Endothelial cell of umbilical vein (primary cell): Measurements from ENCODE around the gene DEPDC4. TPM values are rescaled to one million over a fixed set of nuclear protein-coding genes. Genes with fewer than 3 reads are reported as not detected.

Experiments used
- BruUV-seq: library from RNA; stranded (reverse); fragments of 400-500 nt; replicated peaks from 2 replicates; lab custom pipeline; 2021; lab: Mats Ljungman, UMichigan
- CTCF ChIA-PET: fragments of 300-600, 350-600 bp; sonication (Branson Sonifier 250); formaldehyde crosslinking; loops from one replicate; lab custom pipeline; 2021; ENCODE audit warnings: antibody characterized with exemption, inconsistent platforms; lab: Charles Lee
- POLR2A ChIA-PET: fragments of 300-600, 350-600 bp; sonication (Branson Sonifier 250); formaldehyde crosslinking; loops from one replicate; lab custom pipeline; 2021; ENCODE audit warnings: antibody characterized with exemption, inconsistent platforms; lab: Charles Lee
- DNase-seq: peaks from one replicate; pipeline ENCODE4 v3.0.0-alpha.2; 2011; ENCODE audit warnings: low read depth, low spot score
- FAIRE-seq: peaks from 2 replicates; lab custom pipeline; 2011; peaks lifted over from hg19 to GRCh38; lab: Jason Lieb, UNC
- H2AFZ ChIP-seq: 2 replicates; pipeline ENCODE4 v1.6.0; 2012; ENCODE audit warnings: low read depth, low read length, control low read depth, inconsistent platforms
- H3K27ac ChIP-seq: 2 replicates; pipeline ENCODE4 v1.5.1; 2011; ENCODE audit warnings: low read depth, mild to moderate bottlenecking, control low read depth, low read length, moderate library complexity; ENCODE audit not compliant: insufficient read depth
- H3K27me3 ChIP-seq, 2 experiments: 2 replicates each; pipeline versions ENCODE4 v1.6.0 to v1.6.1; 2011; ENCODE audit warnings: low read length in 2 of 2, mixed read lengths in 1 of 2; ENCODE audit not compliant: control insufficient read depth in 2 of 2, insufficient read depth in 2 of 2
- H3K36me3 ChIP-seq, 2 experiments: 2 replicates in 1 of 2; 3 replicates in 1 of 2; pipeline ENCODE4 v1.5.1; 2011; ENCODE audit warnings: low read length in 2 of 2, mild to moderate bottlenecking in 1 of 2, moderate library complexity in 1 of 2; ENCODE audit not compliant: control insufficient read depth in 2 of 2, insufficient read depth in 2 of 2; ENCODE audit errors: extremely low read depth in 1 of 2
- H3K4me1 ChIP-seq: 3 replicates; pipeline ENCODE4 v1.5.1; 2011; ENCODE audit warnings: mild to moderate bottlenecking, low read length; ENCODE audit not compliant: control insufficient read depth, insufficient read depth; ENCODE audit errors: extremely low read depth
- H3K4me2 ChIP-seq: 2 replicates; pipeline ENCODE4 v1.6.1; 2011; ENCODE audit warnings: low read length, control low read depth, mixed read lengths; ENCODE audit not compliant: insufficient read depth
- H3K4me3 ChIP-seq, 3 experiments: fragments of 200-600 bp in 1 of 3; sonication (generic), shearing (Covaris generic) in 1 of 3; replicated peaks in 1 of 3; 2 replicates each; pipeline ENCODE4 v1.5.1; 2011 to 2016; ENCODE audit warnings: control low read depth in 3 of 3, low read length in 3 of 3, mild to moderate bottlenecking in 2 of 3, inconsistent platforms in 1 of 3, low read depth in 1 of 3, moderate library complexity in 1 of 3; ENCODE audit not compliant: insufficient read depth in 1 of 3
- H3K79me2 ChIP-seq: 2 replicates; pipeline ENCODE4 v1.6.0; 2012; ENCODE audit warnings: low read length, inconsistent platforms; ENCODE audit not compliant: control insufficient read depth, insufficient read depth
- H3K9ac ChIP-seq: replicated peaks from 2 replicates; pipeline ENCODE3; 2011; ENCODE audit warnings: low read length, control low read depth; ENCODE audit not compliant: insufficient read depth; ENCODE audit errors: extremely low read depth
- H3K9me1 ChIP-seq: replicated peaks from 3 replicates; pipeline ENCODE4 v1.6.0; 2011; ENCODE audit warnings: mild to moderate bottlenecking, low read length; ENCODE audit not compliant: control insufficient read depth, insufficient read depth; ENCODE audit errors: extremely low read depth
- H3K9me3 ChIP-seq: replicated peaks from 2 replicates; pipeline ENCODE4 v1.5.1; 2012; ENCODE audit warnings: low read length, inconsistent platforms; ENCODE audit not compliant: control insufficient read depth, insufficient read depth
- H4K20me1 ChIP-seq: replicated peaks from 2 replicates; pipeline ENCODE3; 2011; ENCODE audit warnings: mild to moderate bottlenecking, low read length; ENCODE audit not compliant: control insufficient read depth, insufficient read depth; ENCODE audit errors: extremely low read depth
- CTCF ChIP-seq, 2 donors: IDR thresholded peaks; 1 replicate in 1 of 2; 2 replicates in 1 of 2; pipeline ENCODE4 v1.5.1; 2011; ENCODE audit warnings: low read length in 2 of 2, mild to moderate bottlenecking in 2 of 2, moderate library complexity in 2 of 2, control low read depth in 1 of 2, inconsistent platforms in 1 of 2, low read depth in 1 of 2; ENCODE audit not compliant: insufficient read depth in 1 of 2; ENCODE audit errors: extremely low read depth in 1 of 2
- EZH2 ChIP-seq: IDR thresholded peaks from 2 replicates; pipeline ENCODE4 v1.6.1; 2012; ENCODE audit warnings: borderline replicate concordance, low read depth, mild to moderate bottlenecking, moderate library complexity, low read length, inconsistent platforms; ENCODE audit not compliant: severe bottlenecking
- FOS ChIP-seq: IDR thresholded peaks from 2 replicates; pipeline ENCODE4 v1.6.1; 2011; ENCODE audit warnings: mild to moderate bottlenecking, low read length, moderate library complexity, borderline replicate concordance; ENCODE audit not compliant: insufficient read depth
- GATA2 ChIP-seq: IDR thresholded peaks from 2 replicates; pipeline ENCODE4 v1.7.0; 2011; ENCODE audit warnings: low read depth, mild to moderate bottlenecking, moderate library complexity, mixed read lengths, low read length; ENCODE audit not compliant: insufficient read length, insufficient read depth
- JUN ChIP-seq: IDR thresholded peaks from 2 replicates; pipeline ENCODE4 v1.6.1; 2011; ENCODE audit warnings: borderline replicate concordance, low read depth; ENCODE audit not compliant: insufficient read length, insufficient read depth
- MAX ChIP-seq: IDR thresholded peaks from 2 replicates; pipeline ENCODE4 v1.6.1; 2011; ENCODE audit not compliant: insufficient read depth, insufficient read length
- MYC ChIP-seq: IDR thresholded peaks from one replicate; pipeline ENCODE4 v1.6.1; 2011; ENCODE audit warnings: mild to moderate bottlenecking, low read depth, low read length
- POLR2A ChIP-seq: IDR thresholded peaks from 2 replicates; pipeline ENCODE4 v1.6.1; 2012; ENCODE audit warnings: low read depth, mild to moderate bottlenecking, control low read depth, low read length
- POLR2AphosphoS5 ChIP-seq: IDR thresholded peaks from 2 replicates; pipeline ENCODE4 v1.6.1; 2012; ENCODE audit warnings: low read depth, mild to moderate bottlenecking, control low read depth, low read length, moderate library complexity; ENCODE audit not compliant: insufficient read depth
- dilution Hi-C: fragments of 300-500 bp; cut with MboI; formaldehyde crosslinking; loops from one replicate; pipeline ENCODE4 v1.15.0; 2019; ENCODE audit warnings: low sequenced_read_pairs; ENCODE audit not compliant: extremely low pct_ligation_motif_present
- intact Hi-C: fragments of 100-400 bp; cut with micrococcal nuclease; formaldehyde crosslinking; loops from one replicate; pipeline ENCODE4 v1.10.0; 2022
- polyA plus RNA-seq, 4 experiments: library from polyadenylated mRNA; depleted of rRNA in 3 of 4; stranded (reverse) in 3 of 4; unstranded in 1 of 4; fragments of >200 nt; gene quantifications; 2 replicates each; pipeline versions ENCODE4 v1.2.1 to v1.2.3, GENCODE V29; 2011 to 2012; ENCODE audit warnings: missing spikeins in 1 of 4
- total RNA-seq: library from RNA; stranded (reverse); gene quantifications from 2 replicates; pipeline ENCODE4 v1.2.3, GENCODE V29; 2021

The DEPDC4 gene
- total and polyA plus RNA-seq, 2 donors (not counting 3 experiments of a cell fraction or from before 2014, with no cell fraction given): 0.15 to 0.66 TPM

GRCh38 chr12:100219328-100220109 lies 47.4 kb downstream of the DEPDC4 start:
- Histone ChIP-seq H3K79me2 (no peaks in the 10 kb centered on the region), H3K4me2 (no peak overlapping the region), H3K9ac (no peak overlapping the region), H3K36me3 (peaks cover 0 to 5% of the 10 kb centered on the region in 2 experiments), H4K20me1 (no peaks in the 10 kb centered on the region), H3K27me3 (no peaks in the 10 kb centered on the region), H3K4me3 (no peak overlapping the region), H3K9me3 (no peaks in the 10 kb centered on the region), H2AFZ (no peak overlapping the region), H3K27ac (no peak overlapping the region), H3K4me1 (no peaks in the 10 kb centered on the region), H3K9me1 (no peaks in the 10 kb centered on the region)
- POLR2A ChIA-PET: no interaction called here
- FAIRE-seq (no peak), DNase-seq (no peak)
- TF ChIP-seq CTCF (IDR thresholded peaks at IDR 0.05; ENCODE audit: extremely low read depth in 1 of 2, insufficient read depth in 1 of 2, low read depth in 1 of 2, low read length in 2 of 2) (no peak), GATA2 (no peak), MYC (no peak), POLR2A (no peak), FOS (no peak), MAX (no peak), EZH2 (no peak), POLR2AphosphoS5 (no peak), JUN (no peak)
- no TSS peak for BruUV-seq
- intact Hi-C loops: no loop called here
- dilution Hi-C loops: no loop called here
- CTCF ChIA-PET: no interaction called here
